ENCODE measurements around the gene RALGDS. TPM values are rescaled to one million over a fixed set of nuclear protein-coding genes. Genes with fewer than 3 reads are reported as not detected.

Gene RALGDS
- total RNA-seq, 1 experiment from 2014 or later = 25.8 TPM

- H3K27me3 ChIP-seq (ENCODE audit: control insufficient read depth, insufficient read depth, low read length) = no peaks in the 10 kb centered on the region
- ChIA-PET CTCF (no interaction called here), POLR2A (no interaction called here)
- TF ChIP-seq POLR2AphosphoS5 (IDR thresholded peaks at IDR 0.05; ENCODE audit: low read depth, low read length) (no peak), SIN3A (IDR thresholded peaks at IDR 0.05; ENCODE audit: borderline replicate concordance, insufficient read depth, low read depth, low read length) (no peak), CTCF (IDR thresholded peaks at IDR 0.05) (no peak), TCF7L2 (IDR thresholded peaks at IDR 0.05; ENCODE audit: low read depth, low read length) (no peak), REST (IDR thresholded peaks at IDR 0.05; ENCODE audit: insufficient read depth in 1 of 2, low read depth in 2 of 2, low read length in 1 of 2) (no peak)
- in situ Hi-C loops (cut with HindIII; ENCODE audit: low pct_unique_long_range_greater_than_20kb, low sequenced_read_pairs) (no loop called here), intact Hi-C loops (cut with micrococcal nuclease; ENCODE audit: unreplicated experiment) (no loop called here)
- no TSS peak for BruUV-seq (replicated peaks)
- H3K4me1 ChIP-seq (ENCODE audit: control insufficient read depth, insufficient read depth, low read length) = peaks cover 44% of the 10 kb centered on the region
- 0 out of 2 replicates have a peak overlapping the region, but pooled peaks have one; percentile 17 for H3K27ac ChIP-seq (ENCODE audit: low read length)
- DNase-seq (ENCODE audit: low read depth, low spot score) = no peak
- no peak for ATAC-seq
- no peaks in the 10 kb centered on the region for H3K9me3 ChIP-seq (ENCODE audit: control insufficient read depth, insufficient read depth, low read depth, low read length)
- H3K4me3 ChIP-seq (ENCODE audit: low read depth in 2 of 2, low read length in 2 of 2) = no peak overlapping the region
- H3K36me3 ChIP-seq (ENCODE audit: control insufficient read depth, insufficient read depth, low read length) = no peaks in the 10 kb centered on the region
Measured at GRCh38 chr9:133113163-133113948, 7.7 kb downstream of the RALGDS start.

- Histone ChIP-seq H3K36me3 (ENCODE audit: control insufficient read depth, insufficient read depth, low read length) (no peaks in the 10 kb centered on the region), H3K4me1 (ENCODE audit: control insufficient read depth, insufficient read depth, low read length) (peaks cover 37% of the 10 kb centered on the region), H3K27ac (ENCODE audit: low read length) (no peak overlapping the region), H3K27me3 (ENCODE audit: control insufficient read depth, insufficient read depth, low read length) (no peaks in the 10 kb centered on the region), H3K9me3 (ENCODE audit: control insufficient read depth, insufficient read depth, low read depth, low read length) (no peaks in the 10 kb centered on the region), H3K4me3 (ENCODE audit: low read depth in 2 of 2, low read length in 2 of 2) (no peak overlapping the region)
- BruUV-seq (replicated peaks) = no TSS peak
- in situ Hi-C loops (cut with HindIII; ENCODE audit: low pct_unique_long_range_greater_than_20kb, low sequenced_read_pairs) (no loop called here), intact Hi-C loops (cut with micrococcal nuclease; ENCODE audit: unreplicated experiment) (no loop called here)
- ATAC-seq (no peak), DNase-seq (ENCODE audit: low read depth, low spot score) (no peak)
- ChIA-PET CTCF (no interaction called here), POLR2A (no interaction called here)
- no peak for TF ChIP-seq CTCF (IDR thresholded peaks at IDR 0.05)
- no peak for TF ChIP-seq POLR2AphosphoS5 (IDR thresholded peaks at IDR 0.05; ENCODE audit: low read depth, low read length)
- no peak for TF ChIP-seq REST (IDR thresholded peaks at IDR 0.05; ENCODE audit: insufficient read depth in 1 of 2, low read depth in 2 of 2, low read length in 1 of 2)
- TF ChIP-seq TCF7L2 (IDR thresholded peaks at IDR 0.05; ENCODE audit: low read depth, low read length) = no peak
- TF ChIP-seq SIN3A (IDR thresholded peaks at IDR 0.05; ENCODE audit: borderline replicate concordance, insufficient read depth, low read depth, low read length) = no peak
Measured at GRCh38 chr9:133112663-133113026, 8.4 kb downstream of the RALGDS start.
